H1 (cell line): ENCODE measurements around the gene ZSCAN22. TPM values are rescaled to one million over a fixed set of nuclear protein-coding genes. Genes with fewer than 3 reads are reported as not detected.

Source experiments
- EP300 ChIP-seq, 2 experiments: IDR thresholded peaks; 1 replicate in 1 of 2; 2 replicates in 1 of 2; pipeline ENCODE4 v1.6.1; 2011 to 2012; ENCODE audit warnings: low read depth in 2 of 2, low read length in 2 of 2, mild to moderate bottlenecking in 2 of 2, borderline replicate concordance in 1 of 2, inconsistent platforms in 1 of 2, moderate library complexity in 1 of 2
- KDM5A ChIP-seq: fragments of 200-600 bp; IDR thresholded peaks from 2 replicates; pipeline ENCODE4 v1.7.1; 2012; ENCODE audit warnings: mild to moderate bottlenecking, low read length, inconsistent platforms, mixed read lengths
- SAP30 ChIP-seq: fragments of 300-600 bp; sonication (generic); IDR thresholded peaks from 2 replicates; pipeline ENCODE4 v1.7.1; 2012; ENCODE audit warnings: low read length, moderate library complexity, mild to moderate bottlenecking, inconsistent platforms; ENCODE audit not compliant: insufficient read depth, insufficient replicate concordance
- SP1 ChIP-seq: IDR thresholded peaks from 2 replicates; pipeline ENCODE4 v1.6.1; 2011; ENCODE audit warnings: low read depth, low read length
- TBP ChIP-seq: IDR thresholded peaks from 2 replicates; pipeline ENCODE4 v1.6.1; 2011; ENCODE audit warnings: low read depth, low read length, improper control_type of control experiment
- YY1 ChIP-seq: IDR thresholded peaks from 2 replicates; pipeline ENCODE4 v1.6.1; 2011; ENCODE audit warnings: low read depth, mild to moderate bottlenecking, low read length
- polyA plus RNA-seq, 7 experiments: library from polyadenylated mRNA; depleted of rRNA in 3 of 7; stranded (reverse) in 5 of 7; unstranded in 2 of 7; fragments of >200 nt in 5 of 7; fragments of 200-250 nt in 2 of 7; gene quantifications; 1 replicate in 5 of 7; 2 replicates in 1 of 7; 4 replicates in 1 of 7; pipeline versions ENCODE4 v1.2.1 to v1.2.3, GENCODE V29; 2011 to 2013; ENCODE audit warnings: missing spikeins in 2 of 7, mixed read lengths in 2 of 7
- total RNA-seq: library from RNA; stranded (reverse); fragmentation: NEBNext Ultra II Directional; extraction: Animal tissue kit (Norgen Biotek cat#: 25700); gene quantifications from 2 replicates; pipeline ENCODE4 v1.2.1, GENCODE V29; 2021
- TF ChIP-seq, protein P1 (sequence below): fragments of 300-600 bp; sonication (generic); IDR thresholded peaks from 2 replicates; pipeline ENCODE4 v1.7.1; 2012; ENCODE audit warnings: low read length, moderate library complexity, mild to moderate bottlenecking, inconsistent platforms; ENCODE audit not compliant: insufficient replicate concordance
- TF ChIP-seq, protein P2 (sequence below): IDR thresholded peaks from 2 replicates; pipeline ENCODE4 v1.6.1; 2012; ENCODE audit warnings: inconsistent platforms
- TF ChIP-seq, protein P3 (sequence below): IDR thresholded peaks from 2 replicates; pipeline ENCODE4 v1.6.1; 2011; ENCODE audit warnings: low read length, improper control_type of control experiment

The ZSCAN22 gene
- total and polyA plus RNA-seq, 2 of the 8 experiments (the other 6 are each of a cell fraction or from before 2014, with no cell fraction given), result 3.2 to 3.3 TPM

DNA sequence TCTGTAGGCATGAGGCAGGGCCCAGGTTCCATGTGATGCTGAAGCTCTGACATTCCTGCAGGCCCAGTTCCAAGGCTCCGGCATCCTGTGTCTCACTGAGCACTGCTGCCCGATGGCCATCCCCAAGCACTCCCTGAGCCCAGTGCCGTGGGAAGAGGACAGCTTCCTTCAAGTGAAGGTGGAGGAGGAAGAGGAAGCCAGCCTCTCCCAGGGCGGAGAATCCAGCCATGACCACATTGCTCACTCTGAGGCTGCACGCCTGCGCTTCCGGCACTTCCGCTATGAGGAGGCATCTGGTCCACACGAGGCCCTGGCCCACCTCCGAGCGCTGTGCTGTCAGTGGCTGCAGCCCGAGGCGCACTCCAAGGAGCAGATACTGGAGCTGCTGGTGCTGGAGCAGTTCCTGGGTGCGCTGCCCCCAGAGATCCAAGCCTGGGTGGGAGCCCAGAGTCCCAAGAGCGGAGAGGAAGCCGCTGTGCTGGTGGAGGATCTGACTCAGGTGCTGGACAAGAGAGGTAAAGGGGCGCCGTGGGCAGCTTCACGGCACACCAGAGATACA lies 8.0 kb downstream of the ZSCAN22 start (continued):
- TF ChIP-seq, protein P1, sequence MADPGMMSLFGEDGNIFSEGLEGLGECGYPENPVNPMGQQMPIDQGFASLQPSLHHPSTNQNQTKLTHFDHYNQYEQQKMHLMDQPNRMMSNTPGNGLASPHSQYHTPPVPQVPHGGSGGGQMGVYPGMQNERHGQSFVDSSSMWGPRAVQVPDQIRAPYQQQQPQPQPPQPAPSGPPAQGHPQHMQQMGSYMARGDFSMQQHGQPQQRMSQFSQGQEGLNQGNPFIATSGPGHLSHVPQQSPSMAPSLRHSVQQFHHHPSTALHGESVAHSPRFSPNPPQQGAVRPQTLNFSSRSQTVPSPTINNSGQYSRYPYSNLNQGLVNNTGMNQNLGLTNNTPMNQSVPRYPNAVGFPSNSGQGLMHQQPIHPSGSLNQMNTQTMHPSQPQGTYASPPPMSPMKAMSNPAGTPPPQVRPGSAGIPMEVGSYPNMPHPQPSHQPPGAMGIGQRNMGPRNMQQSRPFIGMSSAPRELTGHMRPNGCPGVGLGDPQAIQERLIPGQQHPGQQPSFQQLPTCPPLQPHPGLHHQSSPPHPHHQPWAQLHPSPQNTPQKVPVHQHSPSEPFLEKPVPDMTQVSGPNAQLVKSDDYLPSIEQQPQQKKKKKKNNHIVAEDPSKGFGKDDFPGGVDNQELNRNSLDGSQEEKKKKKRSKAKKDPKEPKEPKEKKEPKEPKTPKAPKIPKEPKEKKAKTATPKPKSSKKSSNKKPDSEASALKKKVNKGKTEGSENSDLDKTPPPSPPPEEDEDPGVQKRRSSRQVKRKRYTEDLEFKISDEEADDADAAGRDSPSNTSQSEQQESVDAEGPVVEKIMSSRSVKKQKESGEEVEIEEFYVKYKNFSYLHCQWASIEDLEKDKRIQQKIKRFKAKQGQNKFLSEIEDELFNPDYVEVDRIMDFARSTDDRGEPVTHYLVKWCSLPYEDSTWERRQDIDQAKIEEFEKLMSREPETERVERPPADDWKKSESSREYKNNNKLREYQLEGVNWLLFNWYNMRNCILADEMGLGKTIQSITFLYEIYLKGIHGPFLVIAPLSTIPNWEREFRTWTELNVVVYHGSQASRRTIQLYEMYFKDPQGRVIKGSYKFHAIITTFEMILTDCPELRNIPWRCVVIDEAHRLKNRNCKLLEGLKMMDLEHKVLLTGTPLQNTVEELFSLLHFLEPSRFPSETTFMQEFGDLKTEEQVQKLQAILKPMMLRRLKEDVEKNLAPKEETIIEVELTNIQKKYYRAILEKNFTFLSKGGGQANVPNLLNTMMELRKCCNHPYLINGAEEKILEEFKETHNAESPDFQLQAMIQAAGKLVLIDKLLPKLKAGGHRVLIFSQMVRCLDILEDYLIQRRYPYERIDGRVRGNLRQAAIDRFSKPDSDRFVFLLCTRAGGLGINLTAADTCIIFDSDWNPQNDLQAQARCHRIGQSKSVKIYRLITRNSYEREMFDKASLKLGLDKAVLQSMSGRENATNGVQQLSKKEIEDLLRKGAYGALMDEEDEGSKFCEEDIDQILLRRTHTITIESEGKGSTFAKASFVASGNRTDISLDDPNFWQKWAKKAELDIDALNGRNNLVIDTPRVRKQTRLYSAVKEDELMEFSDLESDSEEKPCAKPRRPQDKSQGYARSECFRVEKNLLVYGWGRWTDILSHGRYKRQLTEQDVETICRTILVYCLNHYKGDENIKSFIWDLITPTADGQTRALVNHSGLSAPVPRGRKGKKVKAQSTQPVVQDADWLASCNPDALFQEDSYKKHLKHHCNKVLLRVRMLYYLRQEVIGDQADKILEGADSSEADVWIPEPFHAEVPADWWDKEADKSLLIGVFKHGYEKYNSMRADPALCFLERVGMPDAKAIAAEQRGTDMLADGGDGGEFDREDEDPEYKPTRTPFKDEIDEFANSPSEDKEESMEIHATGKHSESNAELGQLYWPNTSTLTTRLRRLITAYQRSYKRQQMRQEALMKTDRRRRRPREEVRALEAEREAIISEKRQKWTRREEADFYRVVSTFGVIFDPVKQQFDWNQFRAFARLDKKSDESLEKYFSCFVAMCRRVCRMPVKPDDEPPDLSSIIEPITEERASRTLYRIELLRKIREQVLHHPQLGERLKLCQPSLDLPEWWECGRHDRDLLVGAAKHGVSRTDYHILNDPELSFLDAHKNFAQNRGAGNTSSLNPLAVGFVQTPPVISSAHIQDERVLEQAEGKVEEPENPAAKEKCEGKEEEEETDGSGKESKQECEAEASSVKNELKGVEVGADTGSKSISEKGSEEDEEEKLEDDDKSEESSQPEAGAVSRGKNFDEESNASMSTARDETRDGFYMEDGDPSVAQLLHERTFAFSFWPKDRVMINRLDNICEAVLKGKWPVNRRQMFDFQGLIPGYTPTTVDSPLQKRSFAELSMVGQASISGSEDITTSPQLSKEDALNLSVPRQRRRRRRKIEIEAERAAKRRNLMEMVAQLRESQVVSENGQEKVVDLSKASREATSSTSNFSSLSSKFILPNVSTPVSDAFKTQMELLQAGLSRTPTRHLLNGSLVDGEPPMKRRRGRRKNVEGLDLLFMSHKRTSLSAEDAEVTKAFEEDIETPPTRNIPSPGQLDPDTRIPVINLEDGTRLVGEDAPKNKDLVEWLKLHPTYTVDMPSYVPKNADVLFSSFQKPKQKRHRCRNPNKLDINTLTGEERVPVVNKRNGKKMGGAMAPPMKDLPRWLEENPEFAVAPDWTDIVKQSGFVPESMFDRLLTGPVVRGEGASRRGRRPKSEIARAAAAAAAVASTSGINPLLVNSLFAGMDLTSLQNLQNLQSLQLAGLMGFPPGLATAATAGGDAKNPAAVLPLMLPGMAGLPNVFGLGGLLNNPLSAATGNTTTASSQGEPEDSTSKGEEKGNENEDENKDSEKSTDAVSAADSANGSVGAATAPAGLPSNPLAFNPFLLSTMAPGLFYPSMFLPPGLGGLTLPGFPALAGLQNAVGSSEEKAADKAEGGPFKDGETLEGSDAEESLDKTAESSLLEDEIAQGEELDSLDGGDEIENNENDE, result no peak
- TF ChIP-seq, protein P2, sequence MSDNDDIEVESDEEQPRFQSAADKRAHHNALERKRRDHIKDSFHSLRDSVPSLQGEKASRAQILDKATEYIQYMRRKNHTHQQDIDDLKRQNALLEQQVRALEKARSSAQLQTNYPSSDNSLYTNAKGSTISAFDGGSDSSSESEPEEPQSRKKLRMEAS, result no peak
- TF ChIP-seq YY1 (no peak), TBP (no peak), EP300 (IDR thresholded peaks at IDR 0.05; ENCODE audit: borderline replicate concordance in 1 of 2, low read depth in 2 of 2, low read length in 2 of 2) (no peak), KDM5A (no peak), SAP30 (no peak), SP1 (no peak)
- TF ChIP-seq, protein P3, sequence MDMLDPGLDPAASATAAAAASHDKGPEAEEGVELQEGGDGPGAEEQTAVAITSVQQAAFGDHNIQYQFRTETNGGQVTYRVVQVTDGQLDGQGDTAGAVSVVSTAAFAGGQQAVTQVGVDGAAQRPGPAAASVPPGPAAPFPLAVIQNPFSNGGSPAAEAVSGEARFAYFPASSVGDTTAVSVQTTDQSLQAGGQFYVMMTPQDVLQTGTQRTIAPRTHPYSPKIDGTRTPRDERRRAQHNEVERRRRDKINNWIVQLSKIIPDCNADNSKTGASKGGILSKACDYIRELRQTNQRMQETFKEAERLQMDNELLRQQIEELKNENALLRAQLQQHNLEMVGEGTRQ, result no peak
